Stimulated activated naive CD4-positive, alpha-beta T cell (primary cell): ENCODE results near the gene LIMS2.

Experiments used
- DNase-seq, 6 experiments: peaks; one replicate each; lab custom pipeline; 2025; lab: John Stamatoyannopoulos, UW

Gene LIMS2

GRCh38 chr2:127645395-127646291 is 29.7 kb downstream of the LIMS2 start, which contains the start of gene GPR17:
Gene GPR17 (plus strand): TSS chr2:127646153. CDS start chr2:127650736, 4,583 bp downstream.
- no peak for DNase-seq

- DNase-seq: no peak
Observed at GRCh38 chr2:127645026-127645394, 30.3 kb downstream of the LIMS2 start.

GRCh38 chr2:127644066-127645025 is 31.0 kb downstream of the LIMS2 start:
- no peak for DNase-seq

GRCh38 chr2:127643439-127644065 is 31.8 kb downstream of the LIMS2 start:
- DNase-seq: no peak

GRCh38 chr2:127642706-127643438 is 32.5 kb downstream of the LIMS2 start:
- DNase-seq: no peak

GRCh38 chr2:127641846-127642507 is 33.4 kb downstream of the LIMS2 start:
- DNase-seq: peak; percentile 36 to 68 (median 54)

GRCh38 chr2:127641133-127641532 is 34.2 kb downstream of the LIMS2 start:
- no peak for DNase-seq

- DNase-seq: peak in 3 of 6 experiments; percentile 37 to 58 (median 40)
Observed at GRCh38 chr2:127640082-127641072, 35.0 kb downstream of the LIMS2 start.

GRCh38 chr2:127639111-127639474 is 36.2 kb downstream of the LIMS2 start:
- peak in 1 of 6 experiments; percentile 32 for DNase-seq

- DNase-seq: no peak
Observed at GRCh38 chr2:127638361-127639110, 36.8 kb downstream of the LIMS2 start.

- peak in 1 of 6 experiments; percentile 8 for DNase-seq
Observed at GRCh38 chr2:127637725-127638252, 37.5 kb downstream of the LIMS2 start.

- DNase-seq: no peak
Observed at GRCh38 chr2:127637236-127637630, 38.1 kb downstream of the LIMS2 start.

GRCh38 chr2:127636248-127637235 is 38.8 kb downstream of the LIMS2 start:
- no peak for DNase-seq

GRCh38 chr2:127635380-127636237 is 39.7 kb downstream of the LIMS2 start:
- DNase-seq: no peak

- no peak for DNase-seq
Observed at GRCh38 chr2:127634626-127635379, 40.5 kb downstream of the LIMS2 start.
